Endothelial cell of umbilical vein (primary cell): ENCODE measurements around the gene HOXB2. TPM values are rescaled to one million over a fixed set of nuclear protein-coding genes. Genes with fewer than 3 reads are reported as not detected.

Source experiments
- BruUV-seq: library from RNA; stranded (reverse); fragments of 400-500 nt; replicated peaks from 2 replicates; lab custom pipeline; 2021; lab: Mats Ljungman, UMichigan
- CTCF ChIA-PET: fragments of 300-600, 350-600 bp; sonication (Branson Sonifier 250); formaldehyde crosslinking; loops from one replicate; lab custom pipeline; 2021; ENCODE audit warnings: antibody characterized with exemption, inconsistent platforms; lab: Charles Lee
- POLR2A ChIA-PET: fragments of 300-600, 350-600 bp; sonication (Branson Sonifier 250); formaldehyde crosslinking; loops from one replicate; lab custom pipeline; 2021; ENCODE audit warnings: antibody characterized with exemption, inconsistent platforms; lab: Charles Lee
- DNase-seq: peaks from one replicate; pipeline ENCODE4 v3.0.0-alpha.2; 2011; ENCODE audit warnings: low read depth, low spot score
- FAIRE-seq: peaks from 2 replicates; lab custom pipeline; 2011; peaks lifted over from hg19 to GRCh38; lab: Jason Lieb, UNC
- H2AFZ ChIP-seq: 2 replicates; pipeline ENCODE4 v1.6.0; 2012; ENCODE audit warnings: low read depth, low read length, control low read depth, inconsistent platforms
- H3K27ac ChIP-seq: 2 replicates; pipeline ENCODE4 v1.5.1; 2011; ENCODE audit warnings: low read depth, mild to moderate bottlenecking, control low read depth, low read length, moderate library complexity; ENCODE audit not compliant: insufficient read depth
- H3K27me3 ChIP-seq, 2 experiments: 2 replicates each; pipeline versions ENCODE4 v1.6.0 to v1.6.1; 2011; ENCODE audit warnings: low read length in 2 of 2, mixed read lengths in 1 of 2; ENCODE audit not compliant: control insufficient read depth in 2 of 2, insufficient read depth in 2 of 2
- H3K36me3 ChIP-seq, 2 experiments: 2 replicates in 1 of 2; 3 replicates in 1 of 2; pipeline ENCODE4 v1.5.1; 2011; ENCODE audit warnings: low read length in 2 of 2, mild to moderate bottlenecking in 1 of 2, moderate library complexity in 1 of 2; ENCODE audit not compliant: control insufficient read depth in 2 of 2, insufficient read depth in 2 of 2; ENCODE audit errors: extremely low read depth in 1 of 2
- H3K4me1 ChIP-seq: 3 replicates; pipeline ENCODE4 v1.5.1; 2011; ENCODE audit warnings: mild to moderate bottlenecking, low read length; ENCODE audit not compliant: control insufficient read depth, insufficient read depth; ENCODE audit errors: extremely low read depth
- H3K4me2 ChIP-seq: 2 replicates; pipeline ENCODE4 v1.6.1; 2011; ENCODE audit warnings: low read length, control low read depth, mixed read lengths; ENCODE audit not compliant: insufficient read depth
- H3K4me3 ChIP-seq, 3 experiments: fragments of 200-600 bp in 1 of 3; sonication (generic), shearing (Covaris generic) in 1 of 3; replicated peaks in 1 of 3; 2 replicates each; pipeline ENCODE4 v1.5.1; 2011 to 2016; ENCODE audit warnings: control low read depth in 3 of 3, low read length in 3 of 3, mild to moderate bottlenecking in 2 of 3, inconsistent platforms in 1 of 3, low read depth in 1 of 3, moderate library complexity in 1 of 3; ENCODE audit not compliant: insufficient read depth in 1 of 3
- H3K79me2 ChIP-seq: 2 replicates; pipeline ENCODE4 v1.6.0; 2012; ENCODE audit warnings: low read length, inconsistent platforms; ENCODE audit not compliant: control insufficient read depth, insufficient read depth
- H3K9ac ChIP-seq: replicated peaks from 2 replicates; pipeline ENCODE3; 2011; ENCODE audit warnings: low read length, control low read depth; ENCODE audit not compliant: insufficient read depth; ENCODE audit errors: extremely low read depth
- H3K9me1 ChIP-seq: replicated peaks from 3 replicates; pipeline ENCODE4 v1.6.0; 2011; ENCODE audit warnings: mild to moderate bottlenecking, low read length; ENCODE audit not compliant: control insufficient read depth, insufficient read depth; ENCODE audit errors: extremely low read depth
- H3K9me3 ChIP-seq: replicated peaks from 2 replicates; pipeline ENCODE4 v1.5.1; 2012; ENCODE audit warnings: low read length, inconsistent platforms; ENCODE audit not compliant: control insufficient read depth, insufficient read depth
- H4K20me1 ChIP-seq: replicated peaks from 2 replicates; pipeline ENCODE3; 2011; ENCODE audit warnings: mild to moderate bottlenecking, low read length; ENCODE audit not compliant: control insufficient read depth, insufficient read depth; ENCODE audit errors: extremely low read depth
- CTCF ChIP-seq, 2 donors: IDR thresholded peaks; 1 replicate in 1 of 2; 2 replicates in 1 of 2; pipeline ENCODE4 v1.5.1; 2011; ENCODE audit warnings: low read length in 2 of 2, mild to moderate bottlenecking in 2 of 2, moderate library complexity in 2 of 2, control low read depth in 1 of 2, inconsistent platforms in 1 of 2, low read depth in 1 of 2; ENCODE audit not compliant: insufficient read depth in 1 of 2; ENCODE audit errors: extremely low read depth in 1 of 2
- EZH2 ChIP-seq: IDR thresholded peaks from 2 replicates; pipeline ENCODE4 v1.6.1; 2012; ENCODE audit warnings: borderline replicate concordance, low read depth, mild to moderate bottlenecking, moderate library complexity, low read length, inconsistent platforms; ENCODE audit not compliant: severe bottlenecking
- FOS ChIP-seq: IDR thresholded peaks from 2 replicates; pipeline ENCODE4 v1.6.1; 2011; ENCODE audit warnings: mild to moderate bottlenecking, low read length, moderate library complexity, borderline replicate concordance; ENCODE audit not compliant: insufficient read depth
- GATA2 ChIP-seq: IDR thresholded peaks from 2 replicates; pipeline ENCODE4 v1.7.0; 2011; ENCODE audit warnings: low read depth, mild to moderate bottlenecking, moderate library complexity, mixed read lengths, low read length; ENCODE audit not compliant: insufficient read length, insufficient read depth
- JUN ChIP-seq: IDR thresholded peaks from 2 replicates; pipeline ENCODE4 v1.6.1; 2011; ENCODE audit warnings: borderline replicate concordance, low read depth; ENCODE audit not compliant: insufficient read length, insufficient read depth
- MAX ChIP-seq: IDR thresholded peaks from 2 replicates; pipeline ENCODE4 v1.6.1; 2011; ENCODE audit not compliant: insufficient read depth, insufficient read length
- MYC ChIP-seq: IDR thresholded peaks from one replicate; pipeline ENCODE4 v1.6.1; 2011; ENCODE audit warnings: mild to moderate bottlenecking, low read depth, low read length
- POLR2A ChIP-seq: IDR thresholded peaks from 2 replicates; pipeline ENCODE4 v1.6.1; 2012; ENCODE audit warnings: low read depth, mild to moderate bottlenecking, control low read depth, low read length
- POLR2AphosphoS5 ChIP-seq: IDR thresholded peaks from 2 replicates; pipeline ENCODE4 v1.6.1; 2012; ENCODE audit warnings: low read depth, mild to moderate bottlenecking, control low read depth, low read length, moderate library complexity; ENCODE audit not compliant: insufficient read depth
- dilution Hi-C: fragments of 300-500 bp; cut with MboI; formaldehyde crosslinking; loops from one replicate; pipeline ENCODE4 v1.15.0; 2019; ENCODE audit warnings: low sequenced_read_pairs; ENCODE audit not compliant: extremely low pct_ligation_motif_present
- intact Hi-C: fragments of 100-400 bp; cut with micrococcal nuclease; formaldehyde crosslinking; loops from one replicate; pipeline ENCODE4 v1.10.0; 2022
- polyA plus RNA-seq, 4 experiments: library from polyadenylated mRNA; depleted of rRNA in 3 of 4; stranded (reverse) in 3 of 4; unstranded in 1 of 4; fragments of >200 nt; gene quantifications; 2 replicates each; pipeline versions ENCODE4 v1.2.1 to v1.2.3, GENCODE V29; 2011 to 2012; ENCODE audit warnings: missing spikeins in 1 of 4
- total RNA-seq: library from RNA; stranded (reverse); gene quantifications from 2 replicates; pipeline ENCODE4 v1.2.3, GENCODE V29; 2021

HOXB2 gene
- total and polyA plus RNA-seq, 2 donors (not counting 3 experiments of a cell fraction or from before 2014, with no cell fraction given): 14.1 to 23.3 TPM

GRCh38 chr17:48546924-48547807, 2.3 kb upstream of the HOXB2 start:
- TF ChIP-seq FOS: no peak
- peak; percentile 68 for TF ChIP-seq GATA2
- no peak for TF ChIP-seq POLR2A
- Histone ChIP-seq H3K4me3 (peak overlapping the region in 2 of 3 experiments; percentile 2 to 56), H2AFZ (no peak overlapping the region), H3K79me2 (peaks cover 55% of the 10 kb centered on the region), H3K4me1 (peaks cover 43% of the 10 kb centered on the region), H3K9ac (peak overlapping the region; percentile 75), H3K36me3 (peaks cover 10 to 13% of the 10 kb centered on the region in 2 experiments), H3K27ac (peak overlapping the region; percentile 67), H3K9me3 (no peaks in the 10 kb centered on the region), H3K27me3 (no peaks in the 10 kb centered on the region), H3K9me1 (no peaks in the 10 kb centered on the region), H3K4me2 (peak overlapping the region; percentile 88), H4K20me1 (no peaks in the 10 kb centered on the region)
- POLR2A ChIA-PET: interaction anchor here (0.7 to 1.9 kb wide), 5 partner anchors 9 to 332 kb away, joined by 3 to 13 read pairs (median 8); no protein-coding TSS in a partner anchor
- peak; percentile 61 for DNase-seq
- peak; percentile 88 for FAIRE-seq
- CTCF ChIA-PET: interaction anchor here (0.7 to 3.8 kb wide), 7 partner anchors 10 to 211 kb away, joined by 3 to 28 read pairs (median 4); no protein-coding TSS in a partner anchor
- BruUV-seq: no TSS peak
- intact Hi-C loops: no loop called here
- dilution Hi-C loops: no loop called here

- Histone ChIP-seq H3K4me1 (peaks cover 43% of the 10 kb centered on the region), H3K4me3 (no peak overlapping the region), H3K27me3 (no peaks in the 10 kb centered on the region), H3K27ac (peak overlapping the region; percentile 67), H2AFZ (no peak overlapping the region), H3K36me3 (peaks cover 7 to 9% of the 10 kb centered on the region in 2 experiments), H4K20me1 (no peaks in the 10 kb centered on the region), H3K9ac (peak overlapping the region; percentile 24), H3K9me1 (no peaks in the 10 kb centered on the region), H3K9me3 (no peaks in the 10 kb centered on the region), H3K79me2 (peaks cover 60% of the 10 kb centered on the region), H3K4me2 (peak overlapping the region; percentile 88)
- FAIRE-seq (no peak), DNase-seq (no peak)
- no TSS peak for BruUV-seq
- ChIA-PET POLR2A (interaction anchor here (0.8 to 1.9 kb wide), 3 partner anchors 10 to 32 kb away, joined by 3 to 10 read pairs (median 8); no protein-coding TSS in a partner anchor), CTCF (interaction anchor here (0.7 to 3.8 kb wide), 7 partner anchors 11 to 210 kb away, joined by 3 to 28 read pairs (median 4); no protein-coding TSS in a partner anchor)
- TF ChIP-seq CTCF (IDR thresholded peaks at IDR 0.05; ENCODE audit: extremely low read depth in 1 of 2, insufficient read depth in 1 of 2, low read depth in 1 of 2, low read length in 2 of 2) (no peak), MYC (no peak), FOS (no peak), POLR2AphosphoS5 (no peak), GATA2 (no peak), POLR2A (no peak), JUN (no peak), EZH2 (no peak), MAX (no peak)
- dilution Hi-C loops (no loop called here), intact Hi-C loops (no loop called here)
These were observed 1.4 kb upstream of the HOXB2 start for GRCh38 chr17:48546137-48546923.
